CD4-positive, alpha-beta T cell treated with Interferon gamma for 1 hour (primary cell): ENCODE measurements around the gene ADGRF5.

Source experiments
- DNase-seq: peaks from one replicate; pipeline ENCODE4 v3.0.0-alpha.2; 2020

ADGRF5 gene, protein sequence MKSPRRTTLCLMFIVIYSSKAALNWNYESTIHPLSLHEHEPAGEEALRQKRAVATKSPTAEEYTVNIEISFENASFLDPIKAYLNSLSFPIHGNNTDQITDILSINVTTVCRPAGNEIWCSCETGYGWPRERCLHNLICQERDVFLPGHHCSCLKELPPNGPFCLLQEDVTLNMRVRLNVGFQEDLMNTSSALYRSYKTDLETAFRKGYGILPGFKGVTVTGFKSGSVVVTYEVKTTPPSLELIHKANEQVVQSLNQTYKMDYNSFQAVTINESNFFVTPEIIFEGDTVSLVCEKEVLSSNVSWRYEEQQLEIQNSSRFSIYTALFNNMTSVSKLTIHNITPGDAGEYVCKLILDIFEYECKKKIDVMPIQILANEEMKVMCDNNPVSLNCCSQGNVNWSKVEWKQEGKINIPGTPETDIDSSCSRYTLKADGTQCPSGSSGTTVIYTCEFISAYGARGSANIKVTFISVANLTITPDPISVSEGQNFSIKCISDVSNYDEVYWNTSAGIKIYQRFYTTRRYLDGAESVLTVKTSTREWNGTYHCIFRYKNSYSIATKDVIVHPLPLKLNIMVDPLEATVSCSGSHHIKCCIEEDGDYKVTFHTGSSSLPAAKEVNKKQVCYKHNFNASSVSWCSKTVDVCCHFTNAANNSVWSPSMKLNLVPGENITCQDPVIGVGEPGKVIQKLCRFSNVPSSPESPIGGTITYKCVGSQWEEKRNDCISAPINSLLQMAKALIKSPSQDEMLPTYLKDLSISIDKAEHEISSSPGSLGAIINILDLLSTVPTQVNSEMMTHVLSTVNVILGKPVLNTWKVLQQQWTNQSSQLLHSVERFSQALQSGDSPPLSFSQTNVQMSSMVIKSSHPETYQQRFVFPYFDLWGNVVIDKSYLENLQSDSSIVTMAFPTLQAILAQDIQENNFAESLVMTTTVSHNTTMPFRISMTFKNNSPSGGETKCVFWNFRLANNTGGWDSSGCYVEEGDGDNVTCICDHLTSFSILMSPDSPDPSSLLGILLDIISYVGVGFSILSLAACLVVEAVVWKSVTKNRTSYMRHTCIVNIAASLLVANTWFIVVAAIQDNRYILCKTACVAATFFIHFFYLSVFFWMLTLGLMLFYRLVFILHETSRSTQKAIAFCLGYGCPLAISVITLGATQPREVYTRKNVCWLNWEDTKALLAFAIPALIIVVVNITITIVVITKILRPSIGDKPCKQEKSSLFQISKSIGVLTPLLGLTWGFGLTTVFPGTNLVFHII (N-terminal part only)

DNA sequence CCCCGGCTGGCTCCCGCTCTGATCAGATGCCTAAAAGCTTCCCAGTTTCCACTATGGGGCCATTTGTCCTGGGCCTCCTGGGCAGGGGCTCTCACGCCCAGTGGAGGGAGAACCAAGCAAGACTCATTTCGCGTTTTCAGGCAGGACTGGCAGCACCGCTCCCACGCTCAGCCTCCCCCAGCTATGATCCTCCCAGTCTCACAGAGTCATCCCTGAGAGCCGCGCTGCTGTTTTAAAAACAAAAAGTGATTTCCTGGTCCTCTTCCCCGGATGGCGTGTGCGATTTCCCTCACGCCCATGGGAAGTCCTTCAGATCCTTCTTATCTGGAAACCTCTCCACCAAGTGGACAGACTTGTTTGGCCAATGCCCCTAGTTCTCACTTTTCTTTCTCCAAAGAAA lies at the start of gene ADGRF5:
TSS of gene ADGRF5 (minus strand) at position 208 of the 400 bp plus-strand sequence. CDS start 15,176 bp downstream, outside the sequence.
- DNase-seq = no peak

DNA sequence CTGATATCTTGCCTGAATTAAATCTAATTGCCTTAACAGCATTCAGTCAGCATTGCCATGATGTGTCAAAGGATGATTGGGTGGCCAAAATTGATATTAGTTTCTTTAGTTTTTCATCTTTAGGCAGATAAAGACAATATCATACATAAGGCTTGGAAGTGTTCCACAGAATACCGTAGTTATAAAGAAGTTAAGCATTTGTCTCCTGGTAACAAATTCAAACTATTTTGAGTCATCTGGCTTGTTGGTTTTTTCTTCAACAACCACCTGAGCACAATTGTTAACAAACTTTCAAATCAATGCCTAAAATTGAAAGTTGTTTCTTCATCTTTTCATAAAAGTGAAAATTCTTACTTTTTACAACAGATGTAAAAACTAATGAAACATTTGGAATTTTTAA lies 47.5 kb upstream of the ADGRF5 start:
- no peak for DNase-seq

DNA sequence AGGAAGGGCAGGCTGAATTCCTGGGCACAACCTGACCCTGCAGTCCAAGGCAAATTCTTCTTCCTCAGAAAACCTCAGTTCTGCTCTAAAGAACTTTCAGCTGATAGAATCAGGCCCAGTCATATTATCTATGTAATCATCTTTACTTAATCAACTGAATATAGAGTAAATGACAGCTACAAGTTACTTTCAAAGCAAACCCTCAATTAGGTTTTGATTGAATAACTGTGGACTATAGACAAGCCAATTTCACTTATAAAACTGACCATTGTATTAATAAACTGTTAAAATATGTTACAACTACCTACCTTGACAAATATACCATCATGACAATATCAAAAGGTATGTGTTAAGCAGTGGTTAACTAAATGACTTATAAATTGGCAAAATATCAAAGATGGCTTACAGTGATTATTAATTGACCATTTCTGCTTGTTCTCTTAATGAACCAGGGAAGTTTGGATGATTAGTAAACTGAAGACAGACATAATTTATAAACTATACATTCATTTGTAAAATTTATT lies 46.1 kb upstream of the ADGRF5 start:
- no peak for DNase-seq

DNA sequence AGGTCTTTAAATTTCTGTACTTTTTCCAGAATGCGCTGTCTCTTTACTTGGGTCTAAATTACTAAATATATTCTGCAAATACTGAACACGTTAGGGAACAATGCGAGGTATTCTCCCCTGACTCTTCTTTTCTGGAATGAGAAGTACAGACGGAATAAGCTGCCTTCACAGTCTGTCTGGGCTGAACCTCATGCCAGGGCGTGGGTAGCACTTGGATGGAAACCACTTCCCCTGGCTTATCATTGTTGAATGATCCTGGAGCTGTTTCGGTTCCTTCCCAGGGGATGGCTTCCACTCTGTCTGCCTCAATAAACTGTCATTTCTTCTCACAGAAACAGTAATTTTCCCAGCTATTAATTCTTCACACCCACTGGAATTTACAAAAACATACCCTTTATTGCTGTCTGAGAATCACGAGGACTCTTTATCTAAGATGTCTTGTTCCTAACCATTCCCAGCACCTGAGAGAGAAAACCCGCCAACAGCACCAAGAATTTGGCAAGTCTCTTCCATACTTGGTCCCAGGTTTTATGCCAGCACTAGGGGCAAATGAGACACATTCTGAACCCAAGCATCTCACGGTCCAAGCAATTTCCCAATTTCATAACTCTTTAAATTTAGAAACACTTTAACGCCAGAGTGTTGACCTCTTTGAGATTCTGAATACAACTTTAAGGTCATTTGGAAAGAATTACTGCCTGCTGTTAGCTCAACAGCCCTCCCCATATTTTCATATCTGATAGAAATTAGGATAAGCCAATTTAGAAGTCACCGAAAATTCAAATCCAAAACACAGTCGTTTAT lies 43.2 kb upstream of the ADGRF5 start:
- DNase-seq = no peak

DNA sequence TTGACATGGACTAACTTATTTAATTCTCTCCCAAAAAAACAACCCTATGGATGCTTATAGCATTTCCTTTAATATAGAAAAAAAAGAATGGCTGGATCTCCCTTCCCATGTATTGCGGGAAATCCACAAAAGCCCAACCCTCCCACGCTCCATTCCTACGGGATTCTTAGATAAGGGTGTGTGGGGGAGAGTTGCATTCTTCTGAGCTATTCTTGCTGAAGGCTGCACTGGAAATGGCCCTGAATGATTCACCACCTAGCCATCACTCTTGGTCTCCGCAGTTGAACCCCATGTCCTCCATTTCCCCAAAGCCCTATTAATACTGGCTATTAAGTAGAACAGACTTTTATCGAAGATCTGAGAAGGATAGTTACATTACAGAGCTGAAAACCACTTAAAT lies 41.9 kb upstream of the ADGRF5 start:
- no peak for DNase-seq

DNA sequence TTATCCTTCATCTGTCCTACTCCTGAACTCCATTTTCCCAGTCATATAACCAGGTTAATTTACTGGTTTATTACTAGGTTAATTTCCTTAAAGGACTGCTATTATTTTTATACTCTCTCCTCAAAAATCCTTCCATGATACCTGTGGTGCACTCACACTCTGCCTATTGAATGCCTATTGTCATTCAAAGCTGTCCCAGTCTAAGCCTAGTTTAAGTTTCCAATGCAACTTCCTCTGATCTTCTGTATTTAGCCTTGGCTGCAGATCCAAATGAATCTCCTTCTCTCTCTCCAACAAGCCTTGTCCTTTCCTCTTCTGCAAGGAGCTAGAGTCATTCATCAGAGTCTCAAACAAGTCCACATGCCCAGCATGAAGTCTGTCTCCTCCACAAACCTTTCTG lies 41.3 kb upstream of the ADGRF5 start:
- no peak for DNase-seq

DNA sequence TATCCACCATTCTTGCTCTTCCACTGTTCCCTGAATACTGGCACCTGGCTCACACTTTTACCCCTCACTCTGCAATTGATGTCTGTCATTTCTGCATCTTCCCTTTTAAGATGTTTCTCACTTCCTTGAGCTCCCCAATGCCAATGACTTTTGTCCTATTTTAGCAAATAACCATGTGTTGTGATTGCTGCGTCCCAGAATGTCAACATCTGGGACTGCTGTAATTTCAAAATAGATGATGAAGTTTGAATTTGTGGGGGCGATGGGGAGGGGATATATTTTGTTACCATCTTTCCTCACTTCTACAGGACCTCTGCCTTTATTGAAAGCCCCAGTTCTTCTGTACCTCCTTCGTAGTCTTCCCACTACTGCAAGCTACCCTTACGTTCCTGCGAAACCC lies 40.0 kb upstream of the ADGRF5 start:
- DNase-seq = no peak

DNA sequence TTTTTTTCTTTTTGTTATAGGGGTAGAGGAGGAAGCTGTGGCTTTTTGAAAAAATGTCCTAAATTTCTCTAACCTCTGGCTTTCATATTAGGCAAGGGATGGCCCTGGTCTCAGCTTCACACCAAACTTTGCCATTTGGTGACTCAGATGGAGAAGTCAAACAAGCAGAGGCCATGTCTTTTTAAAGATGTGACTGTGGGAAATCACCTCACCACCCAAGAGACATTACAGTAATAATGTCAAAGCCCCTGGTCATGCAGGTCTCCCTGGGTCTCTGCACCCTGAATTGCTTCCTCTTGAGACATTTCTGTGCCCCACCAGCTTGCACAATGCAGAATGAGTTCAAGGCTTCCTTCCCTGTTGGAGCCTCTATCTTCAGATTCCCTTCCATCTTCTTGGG lies 39.5 kb upstream of the ADGRF5 start:
- no peak for DNase-seq

DNA sequence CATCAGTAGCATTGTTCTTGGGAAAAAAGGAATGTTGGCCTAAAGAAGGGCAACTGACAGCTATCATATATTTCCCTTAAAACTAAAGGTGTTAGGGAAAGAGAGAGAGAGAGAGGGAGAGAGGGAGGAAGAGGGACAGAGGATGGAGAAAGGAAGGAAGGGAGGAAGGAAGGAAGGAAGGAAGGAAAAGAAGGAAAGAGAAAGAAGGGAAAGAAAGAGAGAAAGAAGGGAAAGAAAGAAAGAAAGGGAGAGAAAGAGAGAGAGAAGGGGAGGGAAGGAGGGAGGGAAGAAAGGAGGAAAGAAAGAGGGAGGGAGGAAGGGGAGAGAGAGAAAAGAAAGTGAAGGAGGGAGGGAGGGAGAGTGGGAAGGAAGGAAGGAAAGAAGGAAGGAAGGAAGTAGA lies 37.7 kb upstream of the ADGRF5 start:
- DNase-seq = no peak

DNA sequence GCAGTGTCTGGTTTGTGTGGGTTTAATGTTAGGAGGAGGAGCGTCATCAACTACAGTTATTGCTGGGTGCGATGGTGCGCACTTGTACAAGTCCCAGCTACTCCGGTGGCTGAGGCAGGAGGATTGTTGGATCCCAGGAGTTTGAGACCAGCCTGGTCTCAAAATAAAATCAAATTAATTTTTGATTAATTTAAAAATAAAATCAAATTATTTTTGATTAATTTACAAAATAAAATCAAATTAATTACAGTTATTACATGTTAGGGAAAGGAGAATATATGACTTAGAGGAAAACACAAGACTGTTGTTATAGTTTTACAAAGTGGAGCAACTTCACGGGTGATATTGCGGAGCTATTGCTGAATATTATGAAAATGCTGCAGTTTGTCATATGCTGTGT lies 34.7 kb upstream of the ADGRF5 start:
- DNase-seq = no peak

DNA sequence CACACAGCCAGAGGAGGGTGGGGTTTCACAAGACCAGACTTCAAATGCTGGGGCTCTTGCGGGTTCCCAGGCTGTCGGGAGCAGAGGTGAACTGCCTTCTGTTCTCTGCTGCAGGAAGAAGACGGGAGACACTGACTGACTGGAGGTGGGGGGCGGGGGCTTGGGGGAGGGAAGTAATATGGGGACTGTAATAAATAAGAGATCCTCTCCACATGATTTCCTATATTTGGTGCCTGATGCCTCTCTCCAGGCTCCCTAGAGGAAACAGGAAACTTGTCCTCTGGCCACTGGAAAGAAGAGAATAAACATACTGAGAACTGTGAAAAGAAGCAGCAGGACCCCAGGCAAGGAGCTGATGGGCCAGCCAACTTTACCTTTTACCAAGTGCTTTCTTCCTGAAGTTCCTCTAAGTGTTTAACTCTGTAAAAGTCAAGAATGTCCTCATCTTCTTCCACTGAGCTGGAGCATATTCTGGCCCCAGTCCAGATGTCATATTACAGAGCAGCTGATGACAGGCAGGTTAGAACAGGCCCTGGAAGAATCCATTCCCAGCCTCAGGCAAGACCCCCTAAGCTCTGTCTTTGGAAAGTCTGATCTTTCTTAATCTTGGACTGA lies 33.2 kb upstream of the ADGRF5 start:
- no peak for DNase-seq

DNA sequence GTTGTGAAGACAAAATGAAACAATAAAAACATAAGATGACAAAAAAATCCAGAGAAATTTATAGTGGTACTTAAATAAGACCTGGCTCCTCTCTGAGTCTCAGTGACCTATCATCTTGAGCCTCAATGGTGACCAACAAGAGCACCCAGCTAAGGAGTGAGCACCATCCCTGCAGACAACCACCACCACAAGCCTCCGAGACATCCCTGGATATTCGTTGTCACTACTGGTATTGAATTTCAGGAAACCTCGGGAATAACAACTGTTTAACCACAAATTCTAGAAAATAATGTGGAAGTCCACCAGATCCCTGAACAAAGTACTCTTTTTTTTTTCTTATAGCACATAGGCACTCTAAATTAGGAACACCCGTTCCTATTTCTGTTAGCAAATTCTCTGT lies 32.2 kb upstream of the ADGRF5 start:
- no peak for DNase-seq

DNA sequence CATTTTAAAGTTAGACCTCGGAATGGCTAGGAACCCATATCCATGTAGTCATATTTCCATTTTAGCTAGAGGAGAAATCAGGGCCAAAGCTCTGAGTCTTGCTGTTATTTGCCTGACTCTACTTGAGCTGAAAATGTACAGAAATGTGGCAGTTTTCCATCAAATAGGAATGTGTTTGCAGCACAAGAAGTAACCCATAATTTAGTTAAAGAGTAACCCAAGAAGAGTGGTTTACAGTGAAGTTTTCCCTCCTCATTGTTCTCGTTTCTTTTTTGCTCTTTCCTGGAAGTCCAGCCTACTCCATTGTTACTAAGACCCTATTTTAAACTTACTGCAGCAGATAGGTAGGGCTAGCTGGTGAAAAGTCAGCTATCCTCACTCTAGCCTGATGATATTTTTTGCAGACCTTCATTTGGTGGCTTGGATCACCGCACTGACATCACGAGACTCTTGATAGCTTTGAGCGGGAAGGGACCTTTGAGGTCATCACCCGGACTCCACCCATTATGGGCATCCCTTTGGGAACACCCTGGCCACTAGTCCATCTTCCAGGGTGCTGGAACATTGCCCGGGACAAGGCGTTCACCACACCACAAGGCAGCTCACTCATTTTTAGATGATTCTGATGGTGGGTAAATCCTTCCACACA lies 28.0 kb upstream of the ADGRF5 start:
- DNase-seq = no peak

DNA sequence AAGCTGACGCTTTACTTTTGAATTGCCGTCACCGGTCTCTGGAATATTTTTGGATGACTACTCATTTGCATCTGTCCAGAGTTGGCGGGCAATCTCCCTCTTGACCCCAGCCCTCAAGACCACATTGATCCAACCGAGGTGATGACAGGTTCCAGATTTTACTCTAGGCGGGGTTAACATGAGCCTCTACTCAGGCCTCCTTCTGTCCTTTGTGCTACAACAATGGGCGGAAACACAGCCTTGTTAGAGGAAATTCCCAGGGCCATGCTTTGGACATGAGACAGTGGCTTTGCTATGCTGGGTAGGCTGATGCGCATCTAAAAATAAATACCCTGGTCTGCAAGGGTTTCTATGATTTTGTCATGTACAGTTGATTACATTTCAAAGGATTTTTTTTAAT lies 27.0 kb upstream of the ADGRF5 start:
- DNase-seq = no peak

DNA sequence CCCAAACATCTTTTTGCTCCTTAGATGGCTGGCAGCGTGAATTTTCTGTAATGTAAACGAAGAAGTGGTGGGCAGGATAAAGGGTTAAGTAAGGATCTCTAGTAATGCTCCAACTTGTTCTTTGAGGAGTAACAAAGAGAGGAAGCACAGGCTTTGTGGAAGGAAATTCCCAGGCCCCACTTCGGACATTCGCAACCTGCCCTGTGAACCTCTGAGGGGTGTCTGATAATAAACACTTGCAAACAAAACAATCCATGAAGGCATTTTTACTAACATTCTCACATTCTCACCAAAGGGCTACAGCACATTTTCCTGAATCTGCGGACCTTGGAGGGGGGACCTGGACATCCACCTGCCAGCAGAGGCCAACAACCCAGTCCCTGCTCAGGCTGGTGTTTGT lies 25.8 kb upstream of the ADGRF5 start:
- no peak for DNase-seq

DNA sequence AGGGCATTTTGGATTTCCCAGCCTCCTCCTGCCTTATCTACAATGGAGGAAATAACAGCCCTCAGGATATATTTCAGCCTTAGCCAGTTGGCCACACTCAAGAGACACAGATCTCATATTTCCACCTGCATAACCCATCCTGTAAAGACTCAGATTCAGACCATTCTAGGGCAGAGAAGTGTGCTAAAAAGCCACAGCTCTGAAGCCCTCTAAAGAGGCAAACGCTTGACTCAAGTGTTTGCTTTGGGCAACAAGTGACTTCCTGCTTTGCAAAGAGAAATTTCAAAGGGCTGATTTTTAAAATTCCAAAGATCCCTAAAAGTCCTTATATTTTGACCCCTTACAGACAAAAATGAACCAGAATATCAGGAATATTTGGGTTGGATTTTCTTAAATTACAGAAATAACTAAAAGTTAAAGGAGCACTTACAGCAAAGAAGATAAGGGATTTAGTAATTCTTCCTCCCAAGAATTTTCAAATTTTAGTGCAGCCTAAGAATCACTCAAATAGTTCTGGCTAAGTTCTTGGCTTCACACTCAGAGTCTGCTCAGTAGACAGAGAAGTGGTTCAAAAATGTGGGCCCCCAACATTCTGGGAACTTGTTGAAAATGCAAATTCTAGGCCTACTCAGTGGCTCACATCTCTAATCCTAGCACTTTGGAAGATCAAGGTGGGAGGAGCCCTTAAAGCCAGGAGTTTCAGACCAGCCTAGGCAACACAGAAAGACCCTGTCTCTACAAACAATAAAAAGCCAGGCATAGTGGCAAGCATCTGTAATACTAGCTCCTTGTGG lies 18.9 kb upstream of the ADGRF5 start:
- DNase-seq = no peak

DNA sequence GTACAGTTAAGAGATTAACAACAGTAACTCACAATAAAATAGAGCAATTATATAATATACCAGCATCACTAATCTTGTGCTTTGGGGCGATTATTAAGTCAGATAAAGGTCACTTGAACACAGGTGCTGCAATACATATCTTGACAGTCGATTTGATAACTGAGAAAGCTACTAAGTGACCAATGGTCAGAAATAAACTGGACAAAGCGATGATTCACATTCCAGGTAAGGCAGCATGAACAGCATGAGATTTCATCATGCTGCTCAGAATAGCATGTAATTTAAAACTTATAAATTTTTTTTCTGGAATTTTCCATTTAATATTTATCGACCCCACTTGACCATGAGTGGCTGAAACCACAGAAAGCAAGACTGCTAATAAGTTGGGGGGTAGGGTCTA lies 15.9 kb upstream of the ADGRF5 start:
- DNase-seq = no peak

DNA sequence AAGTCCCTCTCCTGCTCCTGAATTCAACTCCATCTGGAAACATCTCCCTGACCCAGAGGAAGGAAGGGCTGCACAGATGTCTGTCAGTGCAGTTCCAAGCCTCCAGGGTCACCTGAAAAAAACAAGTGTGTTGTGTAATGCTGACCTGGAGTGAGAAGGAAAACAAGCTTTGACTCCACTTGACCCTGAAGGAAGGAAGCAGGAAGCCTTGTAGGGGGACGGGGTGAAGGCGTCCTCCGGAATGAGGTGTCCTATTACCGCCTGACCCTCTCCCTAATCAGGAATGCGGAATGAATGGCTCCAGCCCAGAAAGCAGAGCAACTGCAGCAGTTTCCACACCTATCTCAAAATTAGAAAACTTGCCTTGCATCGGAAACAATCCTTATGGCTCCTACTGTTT lies 13.9 kb upstream of the ADGRF5 start:
- no peak for DNase-seq

DNA sequence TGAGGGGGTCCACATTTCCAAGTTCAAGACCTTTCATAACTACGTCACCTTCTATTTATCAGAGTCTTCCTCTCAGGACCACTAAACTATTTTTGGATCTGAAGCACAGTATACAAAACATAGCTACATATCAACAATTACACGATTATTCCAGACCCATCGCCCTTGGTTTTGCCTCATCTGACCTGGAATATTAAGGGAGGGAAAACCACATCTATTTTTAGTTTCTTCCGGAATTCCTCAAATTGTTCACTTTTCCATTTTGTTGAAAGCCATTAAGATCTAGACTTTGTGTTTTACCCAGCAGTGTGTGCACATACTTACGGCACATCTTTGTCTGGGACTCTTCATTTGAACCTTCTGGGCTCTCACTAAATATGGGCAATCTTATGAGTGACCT lies 12.0 kb upstream of the ADGRF5 start:
- DNase-seq = no peak
